ENCODE measurements around the gene RNF128.
"Not testable (repeated sequence)": the region's sequence is repeated elsewhere in the genome, so short reads cannot be mapped to it uniquely, and the experiment has no call there.

The RNF128 gene

DNA sequence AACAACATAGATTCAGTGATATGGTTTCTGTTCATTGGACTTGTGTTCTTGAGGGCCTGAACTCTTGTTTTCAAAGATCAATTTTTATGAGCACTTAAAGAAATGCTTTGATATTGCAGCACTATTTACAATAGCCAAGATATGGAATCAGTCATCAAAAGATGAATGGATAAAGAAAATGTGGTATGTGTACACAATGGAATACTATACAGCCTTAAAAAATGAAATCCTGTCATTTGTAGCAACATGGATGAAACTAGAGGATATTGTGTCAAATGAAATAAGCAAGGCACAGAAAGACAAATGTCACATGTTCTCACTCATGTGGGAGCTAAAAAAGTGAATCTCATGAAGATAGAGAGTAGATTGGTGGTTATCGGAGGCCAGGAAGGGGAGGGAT is 21.9 kb downstream of the RNF128 start:
- no peak for DNase-seq (ENCODE audit: low read depth)

DNA sequence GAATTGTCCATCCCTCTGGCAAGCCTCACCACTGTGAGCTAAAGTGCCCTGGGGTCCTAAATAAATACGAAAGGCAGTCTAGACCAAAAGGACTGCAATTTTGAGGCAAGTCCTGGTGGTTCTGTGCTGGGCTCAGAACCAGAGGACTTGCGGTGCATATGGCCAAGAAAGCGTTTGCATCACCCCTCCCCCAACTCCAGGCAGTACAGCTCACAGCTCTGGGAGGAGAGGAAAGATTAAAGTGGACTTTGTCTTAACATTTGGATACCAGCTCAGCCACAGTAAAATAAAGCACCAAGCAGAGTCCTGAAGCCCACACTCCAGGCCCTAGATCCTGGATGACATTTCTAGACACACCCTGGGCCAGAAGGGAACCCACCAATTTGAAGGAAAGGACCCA is 24.9 kb downstream of the RNF128 start:
- DNase-seq (ENCODE audit: low read depth) = no peak

DNA sequence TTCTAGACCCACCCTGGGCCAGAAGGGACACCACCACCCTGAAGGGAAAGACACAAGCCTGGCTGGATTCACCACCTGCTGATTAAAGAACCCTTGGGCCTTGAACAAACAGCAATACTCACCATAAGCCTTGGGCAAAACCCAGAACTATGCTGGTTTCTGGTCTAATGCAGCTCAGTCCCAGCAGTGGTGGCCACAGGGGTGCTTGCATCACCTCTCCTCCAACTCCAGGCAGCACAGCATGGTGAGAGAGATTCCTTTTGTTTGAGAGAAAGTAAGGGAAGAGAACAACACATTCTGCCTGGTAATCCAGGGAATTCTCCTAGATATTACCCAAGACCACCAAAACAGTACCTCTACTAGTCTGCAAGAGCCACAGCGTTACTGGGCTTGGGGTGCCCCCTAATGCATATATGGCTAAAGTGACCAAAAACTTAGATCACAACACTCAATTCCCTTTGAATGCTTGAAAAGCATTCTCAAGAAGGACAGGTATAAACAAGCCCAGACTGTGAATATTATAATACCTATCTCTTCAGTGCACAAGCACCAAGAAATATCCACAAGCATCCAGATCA is 25.7 kb downstream of the RNF128 start:
- DNase-seq (ENCODE audit: low read depth) = no peak

DNA sequence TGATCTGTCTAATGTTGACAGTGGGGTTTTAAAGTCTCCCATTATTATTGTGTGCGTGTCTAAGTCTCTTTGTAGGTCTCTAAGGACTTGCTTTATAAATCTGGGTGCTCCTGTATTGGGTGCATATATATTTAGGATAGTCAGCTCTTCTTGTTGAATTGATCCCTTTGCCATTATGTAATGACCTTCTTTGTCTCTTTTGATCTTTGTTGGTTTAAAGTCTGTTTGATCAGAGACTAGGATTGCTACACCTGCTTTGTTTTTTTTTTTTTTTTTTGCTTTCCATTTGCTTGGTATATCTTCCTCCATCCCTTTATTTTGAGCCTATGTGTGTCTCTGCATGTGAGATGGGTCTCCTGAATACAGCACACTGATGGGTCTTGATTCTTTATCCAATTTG is 42.8 kb downstream of the RNF128 start:
- DNase-seq (ENCODE audit: low read depth) = not testable (repeated sequence)

DNA sequence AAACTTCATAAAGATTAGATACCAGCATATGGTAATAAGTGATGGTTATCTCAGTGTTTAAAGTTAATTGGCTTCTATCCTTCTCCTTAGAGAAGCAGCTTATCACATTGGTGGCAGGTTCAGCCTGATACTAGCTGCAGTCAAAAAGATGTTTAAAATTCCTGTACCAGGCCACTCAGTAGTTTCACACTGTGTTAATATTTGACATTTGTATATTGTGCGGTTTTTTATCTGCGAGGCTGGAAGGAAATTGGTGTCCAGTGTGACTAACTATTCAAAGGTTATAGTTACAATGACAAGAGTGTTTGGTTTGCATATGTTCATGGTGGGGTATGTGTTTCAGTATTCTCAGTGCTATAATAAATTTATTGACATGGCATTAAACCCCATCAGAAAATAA is 48.5 kb downstream of the RNF128 start:
- no peak for DNase-seq (ENCODE audit: low read depth)

DNA sequence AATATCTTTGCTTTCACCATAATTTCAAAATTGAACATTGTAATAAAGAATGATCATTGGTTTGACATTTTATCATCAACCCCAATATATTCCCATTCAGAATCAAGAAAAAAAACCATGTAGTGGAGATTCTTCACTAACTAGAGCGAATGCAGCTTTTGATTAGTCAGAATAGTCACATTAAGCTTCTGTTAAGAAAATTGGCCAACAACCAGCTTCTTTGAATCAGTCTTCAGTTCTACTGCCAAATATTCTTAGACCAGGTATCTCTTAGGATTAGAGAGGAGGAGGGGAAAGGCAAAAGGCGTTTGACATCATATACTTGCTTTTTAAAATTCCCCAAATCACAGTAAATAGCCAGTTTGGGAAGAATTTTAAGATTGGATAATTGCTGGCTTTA is 53.8 kb downstream of the RNF128 start:
- no peak for DNase-seq (ENCODE audit: low read depth)

DNA sequence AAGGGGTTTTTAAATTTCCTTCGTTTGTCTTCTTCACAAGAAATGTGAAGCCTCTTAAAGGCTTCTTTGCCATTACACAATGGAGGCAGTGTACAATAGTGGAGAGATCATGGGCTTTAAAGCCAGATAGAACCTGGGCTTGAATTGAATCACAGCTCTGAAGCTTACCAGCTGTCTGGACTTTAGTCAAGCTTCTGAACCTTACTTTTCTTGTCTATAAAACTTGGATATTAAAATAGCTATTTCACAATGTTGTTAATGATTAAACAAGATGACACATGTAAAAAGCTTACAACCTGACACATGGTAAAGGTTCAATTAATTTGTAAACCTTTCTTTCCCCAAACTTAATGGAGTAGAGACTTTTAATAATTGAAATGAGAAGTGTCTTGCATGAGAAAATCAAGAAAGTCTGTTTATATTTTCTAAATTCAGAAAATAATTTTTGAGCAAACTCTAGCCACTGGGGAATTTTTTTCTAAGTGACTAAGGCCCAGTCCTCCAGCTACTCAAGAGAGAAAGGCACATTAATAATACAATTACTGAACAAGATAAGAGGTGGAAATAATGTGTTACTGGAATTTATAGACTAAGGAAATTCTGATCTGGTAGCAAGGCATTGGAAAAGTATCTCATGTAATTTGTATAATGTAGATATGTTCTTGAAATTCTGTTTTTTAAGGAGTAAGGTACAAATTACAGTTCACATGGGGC is 54.3 kb downstream of the RNF128 start:
- no peak for DNase-seq (ENCODE audit: low read depth)

DNA sequence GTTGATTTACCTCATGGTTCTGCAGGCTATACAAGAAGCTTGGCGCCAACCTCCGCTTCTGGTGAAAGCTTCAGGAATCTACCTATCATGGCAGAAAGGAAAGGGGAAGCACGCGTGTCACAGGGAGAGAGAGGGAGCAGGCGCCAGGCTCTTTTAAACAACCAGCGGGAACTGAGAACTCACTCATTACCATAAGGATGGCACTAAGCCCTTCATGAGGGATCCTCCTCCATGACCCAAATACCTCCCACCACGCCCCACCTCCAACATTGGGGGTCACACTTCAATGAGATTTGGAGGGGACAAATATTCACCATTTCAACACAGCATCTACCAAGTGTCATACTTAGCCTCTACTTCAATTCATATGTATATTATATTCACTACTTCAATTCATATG is 57.2 kb downstream of the RNF128 start:
- no peak for DNase-seq (ENCODE audit: low read depth)

DNA sequence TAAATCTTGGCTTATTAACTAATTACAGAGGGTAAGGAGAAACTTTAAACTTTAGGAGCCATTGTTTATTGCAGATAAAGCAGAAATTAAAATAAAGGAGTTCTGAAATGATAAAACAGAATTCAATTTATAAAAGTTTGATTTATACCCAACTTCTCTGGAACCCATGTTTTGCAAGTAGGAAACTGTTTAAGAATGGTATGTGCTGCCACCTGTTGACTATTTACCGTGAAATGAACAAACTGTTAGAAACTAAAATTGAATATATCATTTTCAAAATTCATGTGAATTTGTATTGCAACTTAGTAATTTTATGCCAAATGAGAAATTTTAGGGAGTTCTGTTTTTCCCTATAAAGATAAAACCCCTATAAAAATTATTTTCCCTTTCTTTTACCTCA is 65.0 kb downstream of the RNF128 start:
- DNase-seq (ENCODE audit: low read depth) = no peak

DNA sequence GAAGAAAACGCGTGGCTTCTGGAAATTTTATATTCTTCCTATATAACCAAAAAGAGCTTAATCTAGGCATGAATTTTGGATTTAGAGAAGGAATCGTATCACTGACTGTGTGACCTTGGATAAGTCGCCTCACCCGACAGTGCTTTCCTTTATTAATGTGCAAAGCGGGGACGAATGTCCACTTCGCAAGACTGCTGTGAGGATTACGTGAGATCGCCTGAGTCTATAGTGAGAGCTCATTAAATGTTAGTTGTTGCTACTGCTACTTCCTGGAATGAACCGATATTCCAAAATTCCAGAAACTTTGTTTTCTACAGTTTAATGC is 75.5 kb downstream of the RNF128 start:
- no peak for DNase-seq (ENCODE audit: low read depth)

DNA sequence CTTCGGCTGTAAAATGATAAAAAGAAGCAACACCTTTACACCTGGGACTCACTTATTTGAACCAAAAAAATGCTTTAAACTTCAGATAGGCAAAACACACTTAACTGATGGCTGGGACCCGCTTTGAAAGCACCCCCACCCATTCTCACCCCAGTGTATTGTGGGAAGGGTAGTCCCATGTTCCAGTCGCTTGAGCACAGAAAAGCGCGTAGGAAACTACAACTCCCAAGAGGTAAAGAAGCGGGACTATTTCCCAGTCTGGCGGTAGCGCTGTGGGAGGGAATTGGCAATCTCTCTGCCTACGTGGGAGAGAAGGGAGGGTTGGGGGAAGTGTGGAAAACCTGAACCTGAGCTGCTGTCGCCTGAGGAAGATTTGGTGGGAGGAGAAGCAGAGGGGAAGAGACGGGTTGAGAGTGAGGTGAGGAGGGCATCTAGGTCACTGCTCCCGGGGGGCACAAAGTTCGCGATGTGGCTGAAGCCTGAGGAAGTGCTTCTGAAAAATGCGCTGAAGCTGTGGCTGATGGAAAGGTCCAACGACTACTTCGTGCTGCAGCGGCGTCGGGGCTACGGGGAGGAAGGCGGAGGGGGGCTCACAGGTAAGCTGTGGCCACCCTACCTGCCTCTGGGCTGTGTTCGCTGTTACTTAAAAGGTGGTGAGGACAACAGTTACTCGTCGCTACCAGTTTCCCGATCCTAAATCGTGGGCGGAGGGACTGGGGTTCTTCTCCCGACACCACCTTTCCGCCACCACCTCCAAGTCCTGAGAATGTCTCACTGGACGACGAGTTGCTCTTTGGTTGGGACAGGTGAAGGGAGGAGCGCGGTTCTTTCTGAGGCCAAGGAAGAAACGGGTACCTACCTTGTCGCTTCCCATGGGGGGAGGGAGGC is 76.1 kb downstream of the RNF128 start, which contains the start of gene TBC1D8B:
TBC1D8B (plus strand) TSS at position 286 of the 888 bp plus-strand sequence; CDS start at position 467, 181 bp downstream.
- no peak for DNase-seq (ENCODE audit: low read depth)

DNA sequence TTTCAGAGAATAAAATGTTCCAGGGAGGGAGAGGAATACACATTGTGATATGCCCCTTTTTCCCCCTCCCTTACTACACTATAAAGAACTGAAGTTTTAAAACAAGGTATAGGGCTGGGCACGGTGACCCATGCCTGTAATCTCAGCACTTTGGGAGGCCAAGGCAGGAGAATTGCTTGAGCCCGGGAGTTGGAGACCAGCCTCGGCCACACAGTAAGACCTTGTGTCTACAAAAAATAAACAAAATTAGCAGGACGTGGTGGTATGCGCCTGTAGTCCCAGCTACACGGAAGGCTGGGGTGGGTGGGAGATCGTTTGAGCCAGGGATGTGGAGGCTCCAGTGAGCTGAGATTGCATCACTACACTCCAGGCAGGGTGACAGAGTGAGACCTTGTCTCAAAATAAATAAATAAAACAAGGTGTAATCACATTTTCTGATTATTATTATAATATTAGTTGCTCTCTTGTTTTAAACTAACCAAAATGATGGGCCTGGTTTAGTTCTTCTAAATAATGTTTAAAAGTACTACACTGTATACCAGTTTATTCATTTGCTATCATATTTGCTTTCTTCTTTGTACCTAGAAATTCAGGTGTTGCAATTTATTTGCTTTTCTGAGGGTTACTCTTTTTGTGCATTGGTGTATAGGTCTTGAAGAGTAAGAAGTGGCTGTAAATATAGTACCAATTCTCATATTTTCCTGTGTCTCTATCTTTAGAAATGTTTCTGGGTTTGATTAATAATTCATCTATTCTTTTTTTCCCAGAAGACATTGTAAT is 84.8 kb downstream of the RNF128 start:
- DNase-seq (ENCODE audit: low read depth) = no peak

DNA sequence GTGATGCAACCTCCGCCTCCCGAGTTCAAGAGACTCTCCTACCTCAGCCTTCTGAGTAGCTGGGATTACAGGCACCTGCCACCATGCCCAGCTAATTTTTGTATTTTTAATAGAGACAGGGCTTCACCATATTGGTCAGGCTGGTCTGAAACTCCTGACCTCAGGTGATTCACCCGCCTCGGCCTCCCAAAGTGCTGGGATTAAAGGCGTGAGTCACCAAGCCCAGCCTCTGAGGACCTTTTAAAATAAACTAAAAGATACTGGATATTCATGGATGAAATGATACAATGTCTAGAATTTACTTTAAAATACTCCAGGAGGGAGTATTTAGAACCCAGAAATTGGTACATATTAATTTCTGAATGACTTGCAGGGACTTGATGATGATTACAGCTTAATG is 86.4 kb downstream of the RNF128 start:
- DNase-seq (ENCODE audit: low read depth) = not testable (repeated sequence)

DNA sequence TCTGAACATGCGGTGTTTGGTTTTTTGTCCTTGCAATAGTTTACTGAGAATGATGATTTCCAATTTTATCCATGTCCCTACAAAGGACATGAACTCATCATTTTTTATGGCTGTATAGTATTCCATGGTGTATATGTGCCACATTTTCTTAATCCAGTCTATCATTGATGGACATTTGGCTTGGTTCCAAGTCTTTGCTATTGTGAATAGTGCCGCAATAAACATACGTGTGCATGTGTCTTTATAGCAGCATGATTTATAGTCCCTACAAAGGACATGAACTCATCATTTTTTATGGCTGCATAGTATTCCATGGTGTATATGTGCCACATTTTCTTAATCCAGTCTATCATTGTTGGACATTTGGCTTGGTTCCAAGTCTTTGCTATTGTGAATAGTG is 87.6 kb downstream of the RNF128 start:
- DNase-seq (ENCODE audit: low read depth) = not testable (repeated sequence)
